Measurements from ENCODE around the gene APOL5.
"Not testable (repeated sequence)": the region's sequence is repeated elsewhere in the genome, so short reads cannot be mapped to it uniquely, and the experiment has no call there.

APOL5 gene

GRCh38 chr22:35708917-35709316 lies 8.8 kb upstream of the APOL5 start:
- no peak for DNase-seq (ENCODE audit: low read depth in 3 of 3)

DNA sequence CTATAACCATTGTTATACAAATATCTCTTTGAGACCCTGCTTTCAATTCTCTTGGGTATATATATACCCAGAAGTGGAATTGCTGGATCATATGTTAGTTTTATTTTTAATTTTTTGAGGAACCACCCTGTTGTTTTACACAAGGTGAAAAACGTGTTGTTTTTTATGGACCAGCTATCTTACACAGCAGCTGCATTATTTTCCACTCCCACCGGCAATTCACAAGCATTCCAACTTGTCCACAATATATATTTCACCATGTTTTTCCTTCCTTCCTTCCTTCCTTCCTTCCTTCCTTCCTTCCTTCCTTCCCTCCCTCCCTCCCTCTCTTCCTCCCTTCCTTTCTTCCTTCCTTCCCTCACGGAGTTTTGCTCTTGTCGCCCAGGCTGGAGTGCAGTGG lies 6.3 kb upstream of the APOL5 start:
- no peak for DNase-seq (ENCODE audit: low read depth in 3 of 3)

DNA sequence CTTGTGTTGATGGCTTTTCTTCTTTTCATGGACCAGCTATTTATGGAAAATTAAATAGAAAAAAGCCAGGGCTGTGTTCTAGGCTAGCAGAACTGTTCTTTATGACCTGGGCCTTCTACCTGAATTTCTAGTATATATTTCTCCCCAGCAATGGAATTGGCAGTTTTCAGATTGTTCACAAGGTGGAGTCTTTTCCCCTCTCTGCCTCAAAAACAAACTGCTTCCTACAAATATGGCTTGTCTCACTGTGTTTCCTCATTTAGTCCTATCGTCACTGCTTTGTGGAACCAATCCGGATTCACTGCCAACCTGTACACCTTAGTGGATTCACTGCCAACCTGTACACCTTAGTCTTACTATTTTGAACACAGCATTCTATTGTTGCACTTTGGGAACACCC lies 5.0 kb upstream of the APOL5 start:
- no peak for DNase-seq (ENCODE audit: low read depth in 3 of 3)

- DNase-seq (ENCODE audit: low read depth in 3 of 3), result no peak
Measured at GRCh38 chr22:35719212-35719875, 1.7 kb downstream of the APOL5 start.

DNA sequence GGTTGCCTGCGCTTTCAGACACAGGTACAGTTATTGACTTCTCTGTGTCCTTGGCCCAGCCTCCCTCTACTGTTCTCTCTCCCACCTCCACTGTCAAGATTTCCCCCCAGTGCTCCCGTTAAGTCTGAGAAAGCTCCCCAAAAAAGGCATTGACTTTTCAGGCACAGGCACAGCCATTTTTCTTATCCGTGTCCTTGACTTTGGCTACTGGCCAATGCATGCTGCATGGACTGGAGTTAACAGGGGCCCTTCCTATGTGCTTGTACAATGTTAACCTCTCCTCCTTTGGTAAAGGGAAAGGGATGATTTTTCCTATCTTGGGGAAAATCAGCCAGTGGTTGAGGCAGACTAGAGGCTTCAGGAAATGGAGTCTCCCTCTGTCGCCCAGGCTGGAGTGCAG lies 4.3 kb downstream of the APOL5 start:
- no peak for DNase-seq (ENCODE audit: low read depth in 3 of 3)

- DNase-seq (ENCODE audit: low read depth in 3 of 3), result no peak
Measured at GRCh38 chr22:35725521-35725920, 7.8 kb downstream of the APOL5 start.

GRCh38 chr22:35726398-35726797 lies 8.7 kb downstream of the APOL5 start:
- DNase-seq (ENCODE audit: low read depth in 3 of 3), result no peak

DNA sequence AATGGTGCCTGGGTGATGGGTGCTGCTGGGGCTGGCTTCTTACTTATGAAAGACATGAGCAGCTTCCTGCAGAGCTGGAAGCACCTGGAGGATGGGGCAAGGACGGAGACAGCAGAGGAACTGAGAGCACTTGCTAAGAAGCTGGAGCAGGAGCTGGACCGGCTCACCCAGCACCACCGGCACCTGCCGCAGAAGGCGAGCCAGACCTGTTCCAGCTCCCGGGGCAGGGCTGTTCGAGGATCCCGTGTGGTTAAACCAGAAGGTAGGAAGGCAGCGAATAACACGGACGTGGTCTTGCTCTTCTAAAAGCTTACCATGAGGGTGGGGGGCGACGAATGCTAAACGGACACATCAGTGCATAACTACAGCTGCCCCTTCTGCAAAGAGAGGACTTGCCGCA lies 9.3 kb downstream of the APOL5 start:
- DNase-seq (ENCODE audit: low read depth in 3 of 3), result no peak

GRCh38 chr22:35727436-35727835 lies 9.8 kb downstream of the APOL5 start:
- no peak for DNase-seq (ENCODE audit: low read depth in 3 of 3)

- no peak for DNase-seq (ENCODE audit: low read depth in 3 of 3)
Measured at GRCh38 chr22:35728639-35729308, 11.1 kb downstream of the APOL5 start.

GRCh38 chr22:35729309-35729698 lies 11.6 kb downstream of the APOL5 start:
- no peak for DNase-seq (ENCODE audit: low read depth in 3 of 3)

- no peak for DNase-seq (ENCODE audit: low read depth in 3 of 3)
Measured at GRCh38 chr22:35731321-35731720, 13.6 kb downstream of the APOL5 start.

DNA sequence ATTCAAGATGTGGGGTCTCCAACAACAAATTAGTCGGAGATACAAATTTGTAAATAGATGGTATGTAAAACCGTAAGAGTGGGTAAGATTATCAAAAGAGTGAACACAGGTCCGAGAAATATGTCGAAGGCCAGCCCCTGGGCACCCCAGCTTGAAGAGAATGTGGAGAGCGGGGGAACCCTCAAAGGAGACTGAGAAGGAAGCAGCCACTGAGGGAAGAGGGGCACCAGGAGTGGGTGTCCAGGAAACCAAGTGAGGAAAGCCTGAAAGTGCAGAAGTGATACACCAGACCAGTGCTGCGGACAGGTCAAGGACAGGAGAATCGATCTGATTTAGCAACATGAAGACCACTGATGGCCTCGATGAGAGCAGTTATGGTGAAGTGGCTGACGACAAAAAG lies 14.4 kb downstream of the APOL5 start:
- DNase-seq (ENCODE audit: low read depth in 3 of 3), result no peak

GRCh38 chr22:35733036-35733435 lies 15.4 kb downstream of the APOL5 start:
- no peak for DNase-seq (ENCODE audit: low read depth in 3 of 3)

DNA sequence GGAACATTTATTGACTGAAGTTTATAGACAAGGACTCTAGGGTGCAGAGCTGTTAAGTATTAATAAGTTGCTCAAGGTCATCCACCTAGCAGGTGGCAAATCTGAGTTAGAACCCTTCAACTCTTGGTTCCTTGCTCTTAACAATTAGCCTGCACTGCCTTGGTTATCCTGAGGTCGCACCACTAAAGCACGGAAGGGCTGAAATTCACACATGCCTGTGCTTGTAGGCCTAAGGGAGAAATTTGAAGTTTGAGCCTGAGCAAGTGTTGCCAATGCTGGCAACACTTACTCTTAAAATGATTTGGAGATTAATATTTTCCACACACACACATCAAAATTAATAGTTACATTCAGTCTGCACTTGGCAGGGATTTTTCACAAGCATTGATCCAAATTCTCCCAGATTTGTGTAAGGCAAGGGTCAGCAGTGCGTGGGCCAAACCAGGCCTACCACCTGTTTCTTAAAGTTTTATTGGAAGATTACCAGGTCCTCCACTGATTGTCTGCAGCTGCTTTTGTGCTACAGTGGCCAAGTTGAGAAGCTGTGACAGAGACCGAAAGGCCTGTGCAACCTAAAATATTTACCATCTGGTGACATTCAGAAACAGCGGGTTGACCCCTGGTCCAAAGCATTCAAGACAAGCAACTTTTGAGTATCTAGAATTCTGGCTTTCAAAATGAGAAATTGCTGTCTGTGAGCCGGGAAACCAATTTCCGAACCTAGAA lies 16.3 kb downstream of the APOL5 start:
- DNase-seq (ENCODE audit: low read depth in 3 of 3), result no peak

GRCh38 chr22:35734517-35734827 lies 16.8 kb downstream of the APOL5 start:
- DNase-seq (ENCODE audit: low read depth in 3 of 3), result no peak

DNA sequence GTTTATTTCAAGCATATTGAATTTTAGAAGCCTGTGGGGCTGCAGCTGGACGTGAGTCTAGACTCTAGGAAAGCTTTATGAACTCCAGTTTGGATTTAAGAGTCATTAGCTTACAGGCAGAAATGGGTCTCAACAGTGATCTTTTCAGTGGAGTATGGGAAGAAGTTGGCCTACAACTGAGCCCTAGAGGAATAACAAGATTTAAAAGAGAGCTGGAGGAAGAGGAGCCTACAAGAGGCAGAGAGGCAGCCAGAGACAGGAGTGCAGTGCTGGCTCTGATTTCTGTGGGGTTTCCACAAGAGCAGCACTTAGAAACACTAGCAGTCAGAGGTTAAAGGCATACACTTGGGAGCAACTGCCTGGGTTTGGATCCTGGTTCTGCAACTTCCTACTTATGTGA lies 17.9 kb downstream of the APOL5 start:
- no peak for DNase-seq (ENCODE audit: low read depth in 3 of 3)

DNA sequence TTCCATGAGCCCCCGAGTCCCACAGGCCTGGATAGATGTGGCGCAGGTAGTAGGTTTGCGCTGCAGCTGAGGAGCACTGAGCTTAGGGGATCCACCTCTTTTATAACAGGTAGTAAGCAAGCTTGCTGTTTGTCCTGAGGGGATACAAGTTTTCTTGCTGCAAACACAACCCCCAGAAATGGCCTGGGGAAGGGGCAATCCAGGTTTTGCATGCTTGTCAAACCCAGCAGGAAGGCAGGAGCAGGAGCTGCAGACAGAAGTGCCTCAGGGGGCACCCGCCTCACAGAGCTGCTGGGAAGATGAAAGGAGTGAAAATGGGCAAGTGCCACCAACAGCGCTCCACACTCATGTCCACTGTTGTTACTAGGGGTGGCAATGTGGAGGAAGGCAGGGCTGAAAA lies 18.5 kb downstream of the APOL5 start:
- no peak for DNase-seq (ENCODE audit: low read depth in 3 of 3)

- DNase-seq (ENCODE audit: low read depth in 3 of 3), result no peak
Measured at GRCh38 chr22:35736701-35737100, 19.0 kb downstream of the APOL5 start.

- not testable (repeated sequence) for DNase-seq (ENCODE audit: low read depth in 3 of 3)
Measured at GRCh38 chr22:35737886-35738285, 20.2 kb downstream of the APOL5 start.

GRCh38 chr22:35739076-35739930 lies 21.6 kb downstream of the APOL5 start:
- DNase-seq (ENCODE audit: low read depth in 3 of 3), result no peak

GRCh38 chr22:35739931-35740380 lies 22.3 kb downstream of the APOL5 start:
- no peak for DNase-seq (ENCODE audit: low read depth in 3 of 3)

Measured in stimulated activated CD4-positive, alpha-beta T cell treated with anti-CD3 and anti-CD28 coated beads, TNF-alpha, amount 100 ng/mL, for 48 hours (primary cell).